Measurements from ENCODE around the gene SP4.

The SP4 gene

GRCh38 chr7:21443149-21443841 is 15.4 kb downstream of the SP4 start:
- no peak for DNase-seq (ENCODE audit: low read depth)

GRCh38 chr7:21448974-21449373 is 21.1 kb downstream of the SP4 start:
- no peak for DNase-seq (ENCODE audit: low read depth)

- no peak for DNase-seq (ENCODE audit: low read depth)
Observed at GRCh38 chr7:21450076-21450475, 22.2 kb downstream of the SP4 start.

- no peak for DNase-seq (ENCODE audit: low read depth)
Observed at GRCh38 chr7:21450941-21451340, 23.1 kb downstream of the SP4 start.

GRCh38 chr7:21454182-21454581 is 26.3 kb downstream of the SP4 start:
- peak; percentile 10 for DNase-seq (ENCODE audit: low read depth)

GRCh38 chr7:21454906-21455305 is 27.0 kb downstream of the SP4 start:
- DNase-seq (ENCODE audit: low read depth) = no peak

- DNase-seq (ENCODE audit: low read depth) = no peak
Observed at GRCh38 chr7:21461282-21461681, 33.4 kb downstream of the SP4 start.

- DNase-seq (ENCODE audit: low read depth) = no peak
Observed at GRCh38 chr7:21462081-21462480, 34.2 kb downstream of the SP4 start.

GRCh38 chr7:21463524-21463923 is 35.6 kb downstream of the SP4 start:
- no peak for DNase-seq (ENCODE audit: low read depth)

- DNase-seq (ENCODE audit: low read depth) = no peak
Observed at GRCh38 chr7:21468969-21469368, 41.1 kb downstream of the SP4 start.

GRCh38 chr7:21469894-21470293 is 42.0 kb downstream of the SP4 start:
- DNase-seq (ENCODE audit: low read depth) = no peak

GRCh38 chr7:21472029-21472428 is 44.1 kb downstream of the SP4 start:
- no peak for DNase-seq (ENCODE audit: low read depth)

- no peak for DNase-seq (ENCODE audit: low read depth)
Observed at GRCh38 chr7:21476429-21476828, 48.5 kb downstream of the SP4 start.

- DNase-seq (ENCODE audit: low read depth) = no peak
Observed at GRCh38 chr7:21480693-21481403, 53.0 kb downstream of the SP4 start.

- no peak for DNase-seq (ENCODE audit: low read depth)
Observed at GRCh38 chr7:21486511-21486910, 58.6 kb downstream of the SP4 start.

GRCh38 chr7:21495731-21496130 is 67.8 kb downstream of the SP4 start:
- no peak for DNase-seq (ENCODE audit: low read depth)

- DNase-seq (ENCODE audit: low read depth) = peak; percentile 42
Observed at GRCh38 chr7:21497072-21497471, 69.2 kb downstream of the SP4 start.

GRCh38 chr7:21500117-21500832 is 72.4 kb downstream of the SP4 start:
- DNase-seq (ENCODE audit: low read depth) = no peak

GRCh38 chr7:21504021-21504420 is 76.1 kb downstream of the SP4 start:
- DNase-seq (ENCODE audit: low read depth) = no peak

- DNase-seq (ENCODE audit: low read depth) = peak; percentile 59
Observed at GRCh38 chr7:21507627-21508343, 79.9 kb downstream of the SP4 start.

- DNase-seq (ENCODE audit: low read depth) = no peak
Observed at GRCh38 chr7:21508538-21508937, 80.7 kb downstream of the SP4 start.

GRCh38 chr7:21514062-21514461 is 86.2 kb downstream of the SP4 start:
- DNase-seq (ENCODE audit: low read depth) = no peak

GRCh38 chr7:21524680-21525079 is 96.8 kb downstream of the SP4 start:
- no peak for DNase-seq (ENCODE audit: low read depth)

All from ELR (cell line).